Heart left ventricle (tissue), 16 donors: Measurements from ENCODE around the gene ATP6V0A1. TPM values are rescaled to one million over a fixed set of nuclear protein-coding genes. Genes with fewer than 3 reads are reported as not detected.

Source experiments
- ATAC-seq, 4 donors: fragments of 200-7000 bp; cut with Tn5 transposase; one replicate each; pipeline ENCODE4 v1.9.1; 2020 to 2022; ENCODE audit warnings: moderate library complexity in 4 of 4, mild to moderate bottlenecking in 3 of 4, moderate number of reproducible peaks in 1 of 4
- DNase-seq, 5 donors: peaks; one replicate each; pipeline ENCODE4 v3.0.0-alpha.2; 2020
- H3K27ac ChIP-seq, 12 donors: fragments of 200-600 bp; sonication (generic) in 4 of 12; one replicate each; pipeline versions ENCODE4 v1.5.0 to v1.8.0; 2016 to 2022; ENCODE audit warnings: mild to moderate bottlenecking in 2 of 12
- H3K27me3 ChIP-seq, 9 donors: fragments of 200-600 bp; sonication (generic) in 2 of 9; one replicate each; pipeline versions ENCODE4 v1.5.1 to v1.8.0; 2016 to 2022; ENCODE audit warnings: mild to moderate bottlenecking in 3 of 9
- H3K36me3 ChIP-seq, 9 donors: fragments of 200-600 bp; sonication (generic) in 2 of 9; one replicate each; pipeline versions ENCODE4 v1.5.0 to v1.8.0; 2018 to 2022; ENCODE audit warnings: mild to moderate bottlenecking in 2 of 9
- H3K4me1 ChIP-seq, 12 donors: fragments of 200-600 bp; sonication (generic) in 4 of 12; one replicate each; pipeline versions ENCODE4 v1.5.0 to v1.8.0; 2016 to 2022; ENCODE audit warnings: mild to moderate bottlenecking in 3 of 12
- H3K4me3 ChIP-seq, 12 donors: fragments of 200-600 bp; sonication (generic) in 4 of 12; one replicate each; pipeline versions ENCODE4 v1.5.0 to v1.8.0; 2017 to 2022; ENCODE audit warnings: mild to moderate bottlenecking in 9 of 12, moderate library complexity in 4 of 12
- H3K9me3 ChIP-seq, 12 donors: fragments of 200-600 bp; sonication (generic) in 4 of 12; one replicate each; pipeline versions ENCODE4 v1.5.0 to v1.8.0; 2016 to 2022; ENCODE audit warnings: mild to moderate bottlenecking in 1 of 12
- POLR2A ChIP-seq, 2 donors: fragments of 450-650 bp; IDR thresholded peaks; one replicate each; pipeline ENCODE4 v1.6.1; 2017; ENCODE audit warnings: antibody characterized with exemption in 2 of 2, mild to moderate bottlenecking in 2 of 2, moderate library complexity in 2 of 2
- WGBS, 4 donors: extraction: QIAGEN DNeasy Blood & Tissue Kit in 2 of 4; methylation state at CpG; one replicate each; pipeline versions ENCODE4 v1.1.5 to v1.1.7; 2013 to 2018; 5-methylcytosine and 5-hydroxymethylcytosine counted together
- intact Hi-C, 10 donors: fragments of 100-400 bp; cut with DNase I; formaldehyde crosslinking; loops; one replicate each; pipeline versions ENCODE4 v1.11.1 to v1.14.2; 2022
- polyA plus RNA-seq, 2 donors: library from polyadenylated mRNA; stranded (reverse); fragments of 200-250 nt; gene quantifications; one replicate each; pipeline ENCODE4 v1.2.3, GENCODE V29; 2013
- total RNA-seq, 9 donors: library from RNA; depleted of rRNA in 2 of 9; stranded (reverse); fragments of >200 nt in 2 of 9; fragmentation: NEBNext Ultra II Directional in 3 of 9; extraction: Animal tissue kit (Norgen Biotek cat#: 25700) in 3 of 9; gene quantifications; one replicate each; pipeline versions ENCODE4 v1.1.0 to v1.2.4, GENCODE V29; 2016 to 2023
- TF ChIP-seq, protein P1 (sequence below), 12 donors: fragments of 200-600 bp; sonication (generic) in 4 of 12; IDR thresholded peaks; one replicate each; pipeline versions ENCODE4 v1.5.0 to v1.8.0; 2018 to 2022; ENCODE audit warnings: antibody characterized with exemption in 12 of 12, mild to moderate bottlenecking in 5 of 12
- donor health status: ischemic (EF 13 %, LVEDD 7.1; RV severe dilation, severe dysfunction).
- donor health status: healthy with polysubstance abuse.
- donor health status: DM: no; HTN: yes; CAD: no.
- donor health status: DM: no; HTN: no; CAD: no.
- donor health status: ischemic (EF 25% LVEDD 6.9; RV normal size, moderate dysfunction).
- donor health status: ischemic (EF 25% LVEDD 5.7; RV mildly dilated, moderate dysfunction).
- donor health status: healthy.
- donor health status: DM: yes; HTN: yes; CAD: no.
- donor health status: ischemic (EF 35%, LVEDD 5.7; RV mildly dilated, moderate dysfunction).
- donor health status: nonischemic (EF 11% LVEDD 7.7; RV severe dilation, severe dysfunction).
- donor health status: DM: yes; HTN: yes; CAD: no.
- donor health status: PGD.
- donor health status: ischemic (EF 29% LVEDD 5.4; RV normal size, mild dysfunction).
- donor health status: nonischemic (EF 23%, LVEDD 6.1; RV moderate dilation, normal function).

ATP6V0A1 gene
- total and polyA plus RNA-seq, 11 donors = 24.3 to 65.9 (median 35.9) TPM

DNA sequence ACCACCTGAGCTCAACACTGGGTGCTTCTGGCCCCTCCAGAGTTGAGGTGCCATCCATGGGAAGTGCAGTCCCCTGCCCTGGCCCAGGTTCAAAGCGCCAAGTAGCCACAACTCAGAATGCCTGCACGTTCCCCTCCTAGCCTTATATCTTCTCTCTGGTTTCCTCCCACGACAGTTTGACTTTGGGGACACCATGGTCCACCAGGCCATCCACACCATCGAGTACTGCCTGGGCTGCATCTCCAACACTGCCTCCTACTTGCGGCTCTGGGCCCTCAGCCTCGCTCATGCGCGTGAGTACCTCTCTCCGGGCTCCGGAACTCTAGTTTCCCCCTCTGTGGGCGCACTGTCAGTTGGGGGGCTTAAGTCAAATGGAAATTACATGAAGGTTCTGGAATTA, 55.0 kb downstream of the ATP6V0A1 start:
- intact Hi-C loops = loop anchor here in 5 of 10 donors (5.0 to 10.0 kb wide), 6 partner anchors 36 to 389 kb away; partner anchors contain the start of genes HSPB9 (in 1 of the 5) and KAT2A (in 1 of the 5)
- DNase-seq (no peak), ATAC-seq (no peak)
- Histone ChIP-seq H3K4me3 (no peak overlapping the region), H3K27ac (peak overlapping the region; percentile 7 to 84 (median 48)), H3K4me1 (peaks cover 10 to 54% (median 33%) of the 10 kb centered on the region in 12 donors), H3K9me3 (no peaks in the 10 kb centered on the region), H3K27me3 (no peaks in the 10 kb centered on the region), H3K36me3 (peaks cover 0 to 64% (median 42%) of the 10 kb centered on the region in 9 donors)
- TF ChIP-seq POLR2A (IDR thresholded peaks at IDR 0.05) = no peak
- TF ChIP-seq, protein P1, sequence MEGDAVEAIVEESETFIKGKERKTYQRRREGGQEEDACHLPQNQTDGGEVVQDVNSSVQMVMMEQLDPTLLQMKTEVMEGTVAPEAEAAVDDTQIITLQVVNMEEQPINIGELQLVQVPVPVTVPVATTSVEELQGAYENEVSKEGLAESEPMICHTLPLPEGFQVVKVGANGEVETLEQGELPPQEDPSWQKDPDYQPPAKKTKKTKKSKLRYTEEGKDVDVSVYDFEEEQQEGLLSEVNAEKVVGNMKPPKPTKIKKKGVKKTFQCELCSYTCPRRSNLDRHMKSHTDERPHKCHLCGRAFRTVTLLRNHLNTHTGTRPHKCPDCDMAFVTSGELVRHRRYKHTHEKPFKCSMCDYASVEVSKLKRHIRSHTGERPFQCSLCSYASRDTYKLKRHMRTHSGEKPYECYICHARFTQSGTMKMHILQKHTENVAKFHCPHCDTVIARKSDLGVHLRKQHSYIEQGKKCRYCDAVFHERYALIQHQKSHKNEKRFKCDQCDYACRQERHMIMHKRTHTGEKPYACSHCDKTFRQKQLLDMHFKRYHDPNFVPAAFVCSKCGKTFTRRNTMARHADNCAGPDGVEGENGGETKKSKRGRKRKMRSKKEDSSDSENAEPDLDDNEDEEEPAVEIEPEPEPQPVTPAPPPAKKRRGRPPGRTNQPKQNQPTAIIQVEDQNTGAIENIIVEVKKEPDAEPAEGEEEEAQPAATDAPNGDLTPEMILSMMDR (IDR thresholded peaks at IDR 0.05) = no peak
- 90 to 96% (median 95%) methylated on average over 11 of the region's 11 CpGs for WGBS, 4 donors

GRCh38 chr17:42514279-42514678, 55.6 kb downstream of the ATP6V0A1 start:
- TF ChIP-seq POLR2A (IDR thresholded peaks at IDR 0.05) = no peak
- no peak for DNase-seq
- H3K36me3 ChIP-seq = peaks cover 0 to 58% (median 36%) of the 10 kb centered on the region in 9 donors
- peak overlapping the region in 5 of 12 donors; percentile 7 to 84 (median 57) for H3K27ac ChIP-seq
- no peak for ATAC-seq
- WGBS, 4 donors = 96 to 100% (median 97%) methylated on average over 3 to 11 of the region's 11 CpGs
- H3K4me1 ChIP-seq = peaks cover 11 to 60% (median 39%) of the 10 kb centered on the region in 12 donors
- H3K4me3 ChIP-seq = no peak overlapping the region
- intact Hi-C loops = loop anchor here in 5 of 10 donors (5.0 to 10.0 kb wide), 6 partner anchors 37 to 389 kb away; partner anchors contain the start of genes HSPB9 (in 1 of the 5) and KAT2A (in 1 of the 5)
- no peaks in the 10 kb centered on the region for H3K27me3 ChIP-seq
- H3K9me3 ChIP-seq = no peaks in the 10 kb centered on the region

- no peak for DNase-seq
- WGBS, 4 donors = 90 to 96% (median 95%) methylated on average over 8 of the region's 8 CpGs
- no peak overlapping the region for H3K4me3 ChIP-seq
- no peak for ATAC-seq
- peaks cover 16 to 66% (median 45%) of the 10 kb centered on the region in 12 donors for H3K4me1 ChIP-seq
- TF ChIP-seq POLR2A (IDR thresholded peaks at IDR 0.05) = no peak
- TF ChIP-seq, protein P1 (IDR thresholded peaks at IDR 0.05) = no peak
- intact Hi-C loops = loop anchor here (5.0 to 10.0 kb wide), 12 partner anchors 38 to 390 kb away; partner anchors contain the start of genes ATP6V0A1 (in 2 of the 10), CAVIN1 (in 2 of the 10), HSPB9 (in 1 of the 10) and KAT2A (in 1 of the 10)
- no peaks in the 10 kb centered on the region for H3K27me3 ChIP-seq
- H3K36me3 ChIP-seq = peaks cover 0 to 52% (median 31%) of the 10 kb centered on the region in 9 donors
- H3K27ac ChIP-seq = peak overlapping the region in 2 of 12 donors; percentile 13 to 40
- H3K9me3 ChIP-seq = no peaks in the 10 kb centered on the region
These were observed 56.2 kb downstream of the ATP6V0A1 start for GRCh38 chr17:42514867-42515266.

- Histone ChIP-seq H3K4me1 (peaks cover 23 to 85% (median 68%) of the 10 kb centered on the region in 12 donors), H3K36me3 (peaks cover 0 to 43% (median 24%) of the 10 kb centered on the region in 9 donors), H3K4me3 (peak overlapping the region in 1 of 12 donors; percentile 5), H3K27ac (peak overlapping the region; percentile 84 to 97 (median 92)), H3K27me3 (no peaks in the 10 kb centered on the region), H3K9me3 (no peaks in the 10 kb centered on the region)
- no peak for TF ChIP-seq POLR2A (IDR thresholded peaks at IDR 0.05)
- TF ChIP-seq, protein P1 (IDR thresholded peaks at IDR 0.05) = peak; percentile 85 to 96 (median 92)
- intact Hi-C loops = loop anchor here in 9 of 10 donors (5.0 to 10.0 kb wide), 9 partner anchors 53 to 393 kb away; partner anchors contain the start of genes ATP6V0A1 (in 2 of the 9), CAVIN1 (in 2 of the 9), HSPB9 (in 1 of the 9) and KAT2A (in 1 of the 9)
- ATAC-seq (peak; percentile 19 to 66 (median 48)), DNase-seq (peak; percentile 83 to 92 (median 86))
- 20 to 24% (median 23%) methylated on average over 8 to 9 of the region's 9 CpGs for WGBS, 4 donors
These were observed 58.8 kb downstream of the ATP6V0A1 start for GRCh38 chr17:42517516-42517915.
